ENCODE results near the gene DPEP1. TPM values are rescaled to one million over a fixed set of nuclear protein-coding genes. Genes with fewer than 3 reads are reported as not detected.
A peak's percentile ranks its signal among the peaks of the same experiment; 100 is the strongest.

Gene DPEP1
- total and polyA plus RNA-seq, 3 experiments from 2014 or later = not detected

DNA sequence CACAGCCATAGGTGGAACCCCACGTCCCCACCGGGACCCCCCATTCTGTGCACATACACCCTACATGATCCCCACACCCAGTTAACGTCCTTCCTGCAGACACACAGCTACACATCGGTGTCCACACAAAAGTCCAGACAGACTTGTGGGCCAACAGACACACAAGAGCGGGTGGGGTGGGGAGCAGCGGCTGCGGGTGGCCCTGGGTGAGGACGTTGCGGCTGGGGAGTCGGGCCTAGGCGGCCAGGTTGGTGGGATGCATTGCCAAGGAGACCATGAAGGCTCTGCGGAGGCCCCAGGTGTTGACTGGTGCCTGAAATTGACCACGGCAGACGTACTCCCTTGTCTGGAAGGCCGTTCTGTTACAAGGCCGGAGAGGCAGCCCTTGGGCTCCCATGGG lies 8.7 kb upstream of the DPEP1 start:
- peaks cover 14 to 25% (median 15%) of the 10 kb centered on the region in 3 donors for H3K4me1 Mint-ChIP-seq
- Histone ChIP-seq H3K27ac (ENCODE audit: low read depth, low read length) (no peak overlapping the region), H3K4me1 (ENCODE audit: insufficient read depth, low read length) (peaks cover 11% of the 10 kb centered on the region), H3K9me3 (ENCODE audit: low read length) (no peaks in the 10 kb centered on the region), H3K27me3 (ENCODE audit: insufficient read depth, low read length, poor library complexity, severe bottlenecking) (no peaks in the 10 kb centered on the region), H3K4me3 (ENCODE audit: low read length) (no peak overlapping the region), H3K36me3 (ENCODE audit: insufficient read depth, low read length) (no peaks in the 10 kb centered on the region)
- no peak for DNase-seq
- ChIA-PET CTCF (no interaction called here), POLR2A (no interaction called here)
- H3K9me3 Mint-ChIP-seq = no peaks in the 10 kb centered on the region
- no peak overlapping the region for H3K27ac Mint-ChIP-seq
- H3K27me3 Mint-ChIP-seq = peaks cover 0 to 3% of the 10 kb centered on the region in 2 donors
- H3K4me3 Mint-ChIP-seq = no peak overlapping the region
- H3K36me3 Mint-ChIP-seq = no peaks in the 10 kb centered on the region

- Mint-ChIP-seq H3K9me3 (no peaks in the 10 kb centered on the region), H3K27ac (no peak overlapping the region), H3K27me3 (peaks cover 0 to 3% of the 10 kb centered on the region in 2 donors), H3K4me3 (no peak overlapping the region), H3K4me1 (peaks cover 13 to 19% (median 14%) of the 10 kb centered on the region in 3 donors), H3K36me3 (no peaks in the 10 kb centered on the region)
- Histone ChIP-seq H3K27me3 (ENCODE audit: insufficient read depth, low read length, poor library complexity, severe bottlenecking) (no peaks in the 10 kb centered on the region), H3K9me3 (ENCODE audit: low read length) (no peaks in the 10 kb centered on the region), H3K4me1 (ENCODE audit: insufficient read depth, low read length) (peaks cover 11% of the 10 kb centered on the region), H3K4me3 (ENCODE audit: low read length) (no peak overlapping the region), H3K36me3 (ENCODE audit: insufficient read depth, low read length) (no peaks in the 10 kb centered on the region), H3K27ac (ENCODE audit: low read depth, low read length) (no peak overlapping the region)
- DNase-seq = no peak
- ChIA-PET CTCF (no interaction called here), POLR2A (no interaction called here)
These were observed 8.1 kb upstream of the DPEP1 start for GRCh38 chr16:89605186-89605970.

GRCh38 chr16:89606006-89606405 lies 7.4 kb upstream of the DPEP1 start:
- Histone ChIP-seq H3K36me3 (ENCODE audit: insufficient read depth, low read length) (no peaks in the 10 kb centered on the region), H3K27me3 (ENCODE audit: insufficient read depth, low read length, poor library complexity, severe bottlenecking) (no peaks in the 10 kb centered on the region), H3K4me1 (ENCODE audit: insufficient read depth, low read length) (peaks cover 11% of the 10 kb centered on the region), H3K9me3 (ENCODE audit: low read length) (no peaks in the 10 kb centered on the region), H3K4me3 (ENCODE audit: low read length) (no peak overlapping the region), H3K27ac (ENCODE audit: low read depth, low read length) (no peak overlapping the region)
- H3K36me3 Mint-ChIP-seq = no peaks in the 10 kb centered on the region
- POLR2A ChIA-PET = no interaction called here
- no peak for DNase-seq
- no peak overlapping the region for H3K27ac Mint-ChIP-seq
- H3K4me1 Mint-ChIP-seq = peaks cover 12 to 14% (median 13%) of the 10 kb centered on the region in 3 donors
- H3K4me3 Mint-ChIP-seq = no peak overlapping the region
- CTCF ChIA-PET = no interaction called here
- H3K9me3 Mint-ChIP-seq = no peaks in the 10 kb centered on the region
- peaks cover 0 to 3% of the 10 kb centered on the region in 2 donors for H3K27me3 Mint-ChIP-seq

DNA sequence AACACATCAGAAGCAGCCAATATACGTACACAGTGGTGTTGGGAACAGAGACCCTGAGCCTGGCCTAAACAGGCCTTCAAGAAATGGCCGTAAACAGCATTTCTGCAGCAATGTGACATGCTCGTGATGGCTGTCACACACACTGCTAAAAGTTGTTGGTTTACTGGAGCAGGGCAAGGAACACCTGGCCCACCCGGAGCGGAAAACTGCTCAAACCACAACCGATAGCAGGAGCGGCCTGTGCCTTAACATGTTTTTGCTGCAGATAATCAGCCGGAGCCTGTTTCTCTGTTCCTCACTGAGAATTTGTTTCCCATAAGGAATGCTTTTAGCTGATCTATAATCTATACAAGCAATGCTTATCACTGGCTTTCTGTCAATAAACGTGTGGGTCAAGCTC lies 6.0 kb upstream of the DPEP1 start:
- no peaks in the 10 kb centered on the region for H3K9me3 ChIP-seq (ENCODE audit: low read length)
- H3K4me1 Mint-ChIP-seq = peaks cover 7 to 8% (median 8%) of the 10 kb centered on the region in 3 donors
- DNase-seq = no peak
- H3K36me3 Mint-ChIP-seq = no peaks in the 10 kb centered on the region
- H3K27ac ChIP-seq (ENCODE audit: low read depth, low read length) = no peak overlapping the region
- H3K9me3 Mint-ChIP-seq = no peaks in the 10 kb centered on the region
- ChIA-PET POLR2A (no interaction called here), CTCF (no interaction called here)
- peaks cover 3% of the 10 kb centered on the region in 2 donors for H3K27me3 Mint-ChIP-seq
- no peak overlapping the region for H3K4me3 Mint-ChIP-seq
- H3K4me3 ChIP-seq (ENCODE audit: low read length) = no peak overlapping the region
- H3K36me3 ChIP-seq (ENCODE audit: insufficient read depth, low read length) = no peaks in the 10 kb centered on the region
- H3K27ac Mint-ChIP-seq = no peak overlapping the region
- peaks cover 7% of the 10 kb centered on the region for H3K4me1 ChIP-seq (ENCODE audit: insufficient read depth, low read length)
- H3K27me3 ChIP-seq (ENCODE audit: insufficient read depth, low read length, poor library complexity, severe bottlenecking) = no peaks in the 10 kb centered on the region

DNA sequence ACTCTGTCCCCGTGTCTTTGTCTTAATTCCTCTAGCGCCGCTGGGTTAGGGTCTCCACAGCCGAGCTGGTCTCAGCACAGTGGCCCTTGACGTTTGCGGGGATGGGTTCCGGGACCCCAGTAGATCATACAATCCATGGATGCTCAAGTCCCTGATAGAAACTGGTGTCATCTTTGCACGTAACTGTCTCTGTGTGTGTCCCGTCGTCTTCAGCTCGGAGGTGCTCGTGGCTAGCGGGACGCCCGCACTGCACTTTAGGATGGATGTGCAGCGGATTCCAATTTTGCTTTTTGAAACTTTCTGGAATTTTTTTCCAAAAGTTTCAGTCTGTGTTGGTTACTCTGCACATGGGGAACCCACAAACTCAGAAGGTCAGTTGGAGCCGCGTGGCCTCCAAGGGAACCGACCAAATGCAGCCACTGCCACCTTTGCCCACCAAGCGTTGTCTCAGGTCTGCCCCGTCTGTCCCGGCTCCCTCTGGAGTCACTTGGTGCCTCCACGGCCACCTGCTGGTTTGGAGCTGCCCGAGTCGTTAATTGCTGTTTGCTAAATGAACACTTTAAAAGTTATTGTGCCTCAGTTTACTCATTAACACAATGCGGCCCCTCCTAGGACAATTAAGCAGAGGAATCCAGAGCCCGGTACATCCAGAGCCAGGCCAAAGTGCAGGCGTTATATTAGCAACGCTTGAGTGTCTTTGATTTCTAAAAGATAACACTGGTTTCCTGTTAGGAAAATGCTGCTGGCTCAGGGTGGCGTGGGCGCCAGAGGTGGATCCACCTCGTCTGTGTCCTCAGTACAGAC lies 5.3 kb upstream of the DPEP1 start:
- H3K9me3 Mint-ChIP-seq = no peaks in the 10 kb centered on the region
- Histone ChIP-seq H3K36me3 (ENCODE audit: insufficient read depth, low read length) (no peaks in the 10 kb centered on the region), H3K9me3 (ENCODE audit: low read length) (no peaks in the 10 kb centered on the region), H3K4me1 (ENCODE audit: insufficient read depth, low read length) (no peaks in the 10 kb centered on the region), H3K27ac (ENCODE audit: low read depth, low read length) (no peak overlapping the region), H3K27me3 (ENCODE audit: insufficient read depth, low read length, poor library complexity, severe bottlenecking) (no peaks in the 10 kb centered on the region), H3K4me3 (ENCODE audit: low read length) (no peak overlapping the region)
- POLR2A ChIA-PET = no interaction called here
- H3K4me1 Mint-ChIP-seq = peaks cover under 1 to 2% (median 1%) of the 10 kb centered on the region in 3 donors
- no peaks in the 10 kb centered on the region for H3K36me3 Mint-ChIP-seq
- H3K4me3 Mint-ChIP-seq = no peak overlapping the region
- peak overlapping the region in 1 of 8 donors; percentile 65 for H3K27ac Mint-ChIP-seq
- peaks cover 3% of the 10 kb centered on the region in 2 donors for H3K27me3 Mint-ChIP-seq
- CTCF ChIA-PET = no interaction called here
- no peak for DNase-seq

GRCh38 chr16:89610108-89610453 lies 3.4 kb upstream of the DPEP1 start:
- Mint-ChIP-seq H3K4me3 (no peak overlapping the region), H3K4me1 (peaks cover 0 to 3% (median 0%) of the 10 kb centered on the region in 3 donors), H3K27ac (no peak overlapping the region), H3K27me3 (peaks cover 3% of the 10 kb centered on the region in 2 donors), H3K36me3 (no peaks in the 10 kb centered on the region), H3K9me3 (no peaks in the 10 kb centered on the region)
- ChIA-PET POLR2A (no interaction called here), CTCF (no interaction called here)
- Histone ChIP-seq H3K4me3 (ENCODE audit: low read length) (no peak overlapping the region), H3K27ac (ENCODE audit: low read depth, low read length) (no peak overlapping the region), H3K4me1 (ENCODE audit: insufficient read depth, low read length) (no peaks in the 10 kb centered on the region), H3K9me3 (ENCODE audit: low read length) (no peaks in the 10 kb centered on the region), H3K36me3 (ENCODE audit: insufficient read depth, low read length) (no peaks in the 10 kb centered on the region), H3K27me3 (ENCODE audit: insufficient read depth, low read length, poor library complexity, severe bottlenecking) (no peaks in the 10 kb centered on the region)
- DNase-seq = no peak

- H3K4me3 ChIP-seq (ENCODE audit: low read length) = no peak overlapping the region
- H3K4me1 ChIP-seq (ENCODE audit: insufficient read depth, low read length) = peaks cover 7% of the 10 kb centered on the region
- DNase-seq = no peak
- Mint-ChIP-seq H3K9me3 (peaks cover 0 to 5% (median 0%) of the 10 kb centered on the region in 5 donors), H3K4me1 (peaks cover 10 to 15% (median 13%) of the 10 kb centered on the region in 3 donors), H3K4me3 (no peak overlapping the region), H3K36me3 (no peaks in the 10 kb centered on the region), H3K27ac (no peak overlapping the region), H3K27me3 (peaks cover 3 to 6% of the 10 kb centered on the region in 2 donors)
- ChIA-PET CTCF (no interaction called here), POLR2A (no interaction called here)
- H3K9me3 ChIP-seq (ENCODE audit: low read length) = no peaks in the 10 kb centered on the region
- no peaks in the 10 kb centered on the region for H3K36me3 ChIP-seq (ENCODE audit: insufficient read depth, low read length)
- H3K27me3 ChIP-seq (ENCODE audit: insufficient read depth, low read length, poor library complexity, severe bottlenecking) = no peaks in the 10 kb centered on the region
- no peak overlapping the region for H3K27ac ChIP-seq (ENCODE audit: low read depth, low read length)
These were observed 851 bp upstream of the DPEP1 start for GRCh38 chr16:89612415-89613166.

DNA sequence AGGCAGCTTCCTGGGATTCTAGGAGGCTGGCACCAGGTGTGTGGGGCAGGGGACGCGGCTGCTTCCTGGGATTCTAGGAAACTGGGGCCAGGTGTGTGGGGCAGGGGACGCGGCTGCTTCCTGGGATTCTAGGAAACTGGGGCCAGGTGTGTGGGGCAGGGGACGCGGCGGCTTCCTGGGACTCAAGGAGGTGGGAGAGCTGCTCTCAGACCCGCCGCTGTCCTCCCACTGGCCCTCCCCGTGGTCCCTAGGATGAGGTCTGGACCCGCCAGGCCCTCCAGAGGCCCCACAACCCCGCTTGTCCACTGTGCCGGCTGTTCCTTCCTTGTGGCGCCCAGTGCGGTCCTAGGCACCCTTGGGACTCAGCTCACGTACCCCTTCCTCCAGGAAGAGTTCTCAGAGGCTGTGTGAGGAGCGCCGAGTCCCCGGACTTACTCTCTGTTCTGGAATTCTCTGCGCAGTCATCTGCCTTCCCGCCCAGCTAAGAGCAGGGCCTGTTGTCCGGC lies 565 bp downstream of the DPEP1 start:
- H3K9me3 Mint-ChIP-seq = peaks cover 0 to 5% (median 0%) of the 10 kb centered on the region in 5 donors
- no peak for DNase-seq
- H3K4me3 Mint-ChIP-seq = no peak overlapping the region
- no peaks in the 10 kb centered on the region for H3K36me3 Mint-ChIP-seq
- Histone ChIP-seq H3K27ac (ENCODE audit: low read depth, low read length) (no peak overlapping the region), H3K4me3 (ENCODE audit: low read length) (no peak overlapping the region), H3K27me3 (ENCODE audit: insufficient read depth, low read length, poor library complexity, severe bottlenecking) (no peaks in the 10 kb centered on the region), H3K36me3 (ENCODE audit: insufficient read depth, low read length) (no peaks in the 10 kb centered on the region), H3K9me3 (ENCODE audit: low read length) (no peaks in the 10 kb centered on the region), H3K4me1 (ENCODE audit: insufficient read depth, low read length) (peaks cover 7% of the 10 kb centered on the region)
- ChIA-PET CTCF (no interaction called here), POLR2A (no interaction called here)
- H3K27me3 Mint-ChIP-seq = peaks cover 3 to 6% of the 10 kb centered on the region in 2 donors
- peaks cover 10 to 15% (median 13%) of the 10 kb centered on the region in 3 donors for H3K4me1 Mint-ChIP-seq
- H3K27ac Mint-ChIP-seq = no peak overlapping the region
